HG03196 (cell line): ENCODE data around the gene TMEM229B.

ENCODE experiments used
- ATAC-seq: cut with Tn5 transposase; IDR thresholded peaks from one replicate; pipeline ENCODE4 v1.9.1; 2021; ENCODE audit not compliant: unreplicated experiment

TMEM229B gene

GRCh38 chr14:67490196-67490595, 1.7 kb upstream of the TMEM229B start:
- ATAC-seq, result no peak

GRCh38 chr14:67487332-67487731, 1.2 kb downstream of the TMEM229B start:
- ATAC-seq, result no peak

GRCh38 chr14:67486890-67487289, 1.6 kb downstream of the TMEM229B start:
- no peak for ATAC-seq

GRCh38 chr14:67485501-67486095, 2.9 kb downstream of the TMEM229B start:
- ATAC-seq, result no peak

- ATAC-seq, result no peak
These were observed 4.8 kb downstream of the TMEM229B start for GRCh38 chr14:67483579-67484285.

- ATAC-seq, result no peak
These were observed 6.0 kb downstream of the TMEM229B start for GRCh38 chr14:67482231-67483164.

GRCh38 chr14:67480011-67480410, 8.5 kb downstream of the TMEM229B start:
- no peak for ATAC-seq

GRCh38 chr14:67478800-67479084, 9.8 kb downstream of the TMEM229B start:
- ATAC-seq, result no peak

- no peak for ATAC-seq
These were observed 10.4 kb downstream of the TMEM229B start for GRCh38 chr14:67477926-67478799.

- ATAC-seq, result no peak
These were observed 14.2 kb downstream of the TMEM229B start for GRCh38 chr14:67474366-67474765.

- no peak for ATAC-seq
These were observed 15.0 kb downstream of the TMEM229B start for GRCh38 chr14:67473290-67474082.

- ATAC-seq, result no peak
These were observed 15.8 kb downstream of the TMEM229B start for GRCh38 chr14:67472726-67473125.

GRCh38 chr14:67469954-67470353, 18.6 kb downstream of the TMEM229B start:
- ATAC-seq, result no peak

GRCh38 chr14:67468378-67468730, 20.2 kb downstream of the TMEM229B start:
- no peak for ATAC-seq

- ATAC-seq, result no peak
These were observed 21.4 kb downstream of the TMEM229B start for GRCh38 chr14:67467134-67467533.

GRCh38 chr14:67464879-67465278, 23.6 kb downstream of the TMEM229B start:
- ATAC-seq, result no peak

- no peak for ATAC-seq
These were observed 24.1 kb downstream of the TMEM229B start for GRCh38 chr14:67464377-67464776.

GRCh38 chr14:67463900-67464299, 24.6 kb downstream of the TMEM229B start:
- ATAC-seq, result no peak

- no peak for ATAC-seq
These were observed 26.5 kb downstream of the TMEM229B start for GRCh38 chr14:67461996-67462395.

GRCh38 chr14:67461341-67461985, 27.1 kb downstream of the TMEM229B start:
- ATAC-seq, result no peak
